Transverse colon (tissue), 4 donors: Measurements from ENCODE around the gene FAM171A2. TPM values are rescaled to one million over a fixed set of nuclear protein-coding genes. Genes with fewer than 3 reads are reported as not detected.

Experiments
- DNase-seq: peaks from one replicate; pipeline ENCODE4 v3.0.0-alpha.2; 2019
- H3K27ac ChIP-seq, 4 donors: fragments of 200-600 bp; sonication (generic); 2 replicates each; pipeline ENCODE4 v1.5.1; 2016 to 2018; ENCODE audit warnings: inconsistent platforms in 4 of 4
- H3K27me3 ChIP-seq: fragments of 200-600 bp; sonication (generic); 2 replicates; pipeline ENCODE4 v1.5.1; 2017; ENCODE audit warnings: inconsistent platforms
- H3K36me3 ChIP-seq, 4 donors: fragments of 200-600 bp; sonication (generic); 2 replicates each; pipeline ENCODE4 v1.5.1; 2017 to 2019; ENCODE audit warnings: inconsistent platforms in 4 of 4
- H3K4me1 ChIP-seq, 4 donors: fragments of 200-600 bp; sonication (generic); 2 replicates each; pipeline ENCODE4 v1.5.1; 2017 to 2020; ENCODE audit warnings: inconsistent platforms in 4 of 4
- H3K4me3 ChIP-seq, 4 donors: fragments of 200-600 bp; sonication (generic); 1 replicate in 1 of 4; 2 replicates in 3 of 4; pipeline versions ENCODE4 v1.5.1 to v1.6.1; 2017 to 2019; ENCODE audit warnings: inconsistent platforms in 4 of 4
- H3K9me3 ChIP-seq, 2 donors: fragments of 200-600 bp; sonication (generic); 2 replicates each; pipeline ENCODE4 v1.5.1; 2017 to 2019; ENCODE audit warnings: inconsistent platforms in 2 of 2
- CTCF ChIP-seq, 5 experiments: fragments of 200-600 bp in 3 of 5; fragments of 450-650 bp in 2 of 5; sonication (generic) in 3 of 5; IDR thresholded peaks; 1 replicate in 2 of 5; 2 replicates in 3 of 5; pipeline ENCODE4 v1.5.1; 2016 to 2017; ENCODE audit warnings: antibody characterized with exemption in 5 of 5, inconsistent platforms in 3 of 5, mild to moderate bottlenecking in 2 of 5, moderate library complexity in 1 of 5
- EP300 ChIP-seq: sonication (generic); formaldehyde crosslinking; IDR thresholded peaks from one replicate; pipeline ENCODE4 v1.6.1; 2017; ENCODE audit warnings: antibody characterized with exemption, low read depth
- POLR2A ChIP-seq: fragments of 450-650 bp; IDR thresholded peaks from one replicate; pipeline ENCODE4 v1.6.1; 2016; ENCODE audit warnings: antibody characterized with exemption, mild to moderate bottlenecking, moderate library complexity
- POLR2AphosphoS5 ChIP-seq, 3 donors: sonication (generic); formaldehyde crosslinking; IDR thresholded peaks; one replicate each; pipeline ENCODE4 v1.6.1; 2016; ENCODE audit warnings: antibody characterized with exemption in 3 of 3
- WGBS, 2 donors: methylation state at CpG; one replicate each; pipeline ENCODE4 v1.1.5; 2018; ENCODE audit warnings: low coverage in 1 of 2; 5-methylcytosine and 5-hydroxymethylcytosine counted together
- in situ Hi-C, 4 donors: fragments of 200-750 bp; cut with MboI; loops; one replicate each; pipeline versions ENCODE4 v1.15.0 to v1.15.1; 2017; ENCODE audit warnings: low sequenced_read_pairs in 3 of 4, low pct_ligation_motif_present in 1 of 4, low pct_unique_long_range_greater_than_20kb in 1 of 4
- intact Hi-C: fragments of 100-400 bp; cut with DNase I; formaldehyde crosslinking; loops from one replicate; pipeline ENCODE4 v1.15.1; 2023; ENCODE audit warnings: low total_unique reads
- total RNA-seq, 4 donors: library from RNA; depleted of rRNA; stranded (reverse); fragments of >200 nt; gene quantifications; one replicate each; pipeline ENCODE4 v1.1.0, GENCODE V29; 2016

FAM171A2 gene
- total RNA-seq, 4 donors from 2014 or later = 0.14 to 7.9 (median 0.95) TPM; not detected in 1

GRCh38 chr17:44400226-44400847 is 36.7 kb upstream of the FAM171A2 start:
- DNase-seq = no peak
- in situ Hi-C loops = no loop called here
- Histone ChIP-seq H3K27me3 (no peaks in the 10 kb centered on the region), H3K4me3 (no peak overlapping the region), H3K9me3 (no peaks in the 10 kb centered on the region), H3K27ac (no peak overlapping the region), H3K4me1 (no peaks in the 10 kb centered on the region), H3K36me3 (peaks cover 0 to 32% (median 14%) of the 10 kb centered on the region in 4 donors)
- WGBS, 2 donors = 90 to 93% methylated on average over 2 to 3 of the region's 3 CpGs
- TF ChIP-seq CTCF (IDR thresholded peaks at IDR 0.05) (peak; percentile 22 to 32 (median 27)), POLR2A (no peak)
- intact Hi-C loops = no loop called here

GRCh38 chr17:44398692-44399691 is 35.3 kb upstream of the FAM171A2 start:
- Histone ChIP-seq H3K27ac (no peak overlapping the region), H3K27me3 (no peaks in the 10 kb centered on the region), H3K36me3 (peaks cover 0 to 27% (median 9%) of the 10 kb centered on the region in 4 donors), H3K4me3 (no peak overlapping the region), H3K9me3 (no peaks in the 10 kb centered on the region), H3K4me1 (no peaks in the 10 kb centered on the region)
- no peak for DNase-seq
- no peak for TF ChIP-seq CTCF (IDR thresholded peaks at IDR 0.05)
- no peak for TF ChIP-seq EP300
- TF ChIP-seq POLR2A = no peak
- TF ChIP-seq POLR2AphosphoS5 (IDR thresholded peaks at IDR 0.05) = no peak
- in situ Hi-C loops = loop anchor here in 1 of 4 donors (25.0 kb wide), 1 partner anchor 113 kb away; the partner anchor contains the start of gene GPATCH8
- 97% methylated on average over 41 of the region's 41 CpGs; no CpG with 5 or more reads in 1 of the 2 donors for WGBS, 2 donors
- intact Hi-C loops = no loop called here

GRCh38 chr17:44397479-44398440 is 34.1 kb upstream of the FAM171A2 start:
- TF ChIP-seq POLR2A (no peak), CTCF (IDR thresholded peaks at IDR 0.05) (no peak), EP300 (no peak), POLR2AphosphoS5 (IDR thresholded peaks at IDR 0.05) (no peak)
- in situ Hi-C loops = loop anchor here in 1 of 4 donors (25.0 kb wide), 1 partner anchor 115 kb away; the partner anchor contains the start of gene GPATCH8
- Histone ChIP-seq H3K4me1 (no peaks in the 10 kb centered on the region), H3K4me3 (no peak overlapping the region), H3K9me3 (no peaks in the 10 kb centered on the region), H3K27me3 (no peaks in the 10 kb centered on the region), H3K36me3 (peaks cover 0 to 27% (median 8%) of the 10 kb centered on the region in 4 donors), H3K27ac (no peak overlapping the region)
- intact Hi-C loops = no loop called here
- 93 to 94% methylated on average over 7 to 8 of the region's 8 CpGs for WGBS, 2 donors
- DNase-seq = no peak
